GM23338 (cell line): ENCODE data around the gene FAM168A.

Experiments used
- CREB1 ChIP-seq: fragments of 250-450 bp; sonication (Bioruptor Pico); IDR thresholded peaks from 2 replicates; pipeline ENCODE4 v1.5.0; 2020; ENCODE audit warnings: low read depth, mild to moderate bottlenecking, moderate library complexity
- CTCF ChIP-seq, 2 experiments: fragments of 200-600 bp in 1 of 2; sonication (generic) in 1 of 2; conservative IDR thresholded peaks; 2 replicates each; pipeline versions ENCODE4 v1.5.1 to v1.6.1; 2016 to 2017; ENCODE audit warnings: antibody characterized with exemption in 2 of 2, low read depth in 2 of 2, mild to moderate bottlenecking in 2 of 2, moderate library complexity in 1 of 2
- EZH2 ChIP-seq: fragments of 200-600 bp; sonication (generic); IDR thresholded peaks from one replicate; pipeline ENCODE4 v1.8.0; 2017; ENCODE audit warnings: antibody characterized with exemption, mild to moderate bottlenecking, low read depth; ENCODE audit not compliant: unreplicated experiment
- EZH2phosphoT487 ChIP-seq: fragments of 200-600 bp; sonication (generic); IDR thresholded peaks from one replicate; pipeline ENCODE4 v1.8.1; 2018; ENCODE audit warnings: antibody characterized with exemption; ENCODE audit not compliant: unreplicated experiment
- POLR2AphosphoS5 ChIP-seq: IDR thresholded peaks from 2 replicates; pipeline ENCODE4 v1.6.1; 2016; ENCODE audit warnings: antibody characterized with exemption, low read depth
- STAT1 ChIP-seq: IDR thresholded peaks from one replicate; pipeline ENCODE4 v1.6.1; 2016; ENCODE audit warnings: antibody characterized with exemption; ENCODE audit not compliant: unreplicated experiment
- ZNF114 ChIP-seq: fragments of 250-450 bp; sonication (Bioruptor Pico); IDR thresholded peaks from 2 replicates; pipeline ENCODE4 v1.5.0; 2020; ENCODE audit warnings: mild to moderate bottlenecking, moderate library complexity
- TF ChIP-seq, protein P1 (sequence below): IDR thresholded peaks from one replicate; pipeline ENCODE4 v1.6.1; 2018; ENCODE audit warnings: antibody characterized with exemption; ENCODE audit not compliant: unreplicated experiment
- TF ChIP-seq, protein P2 (sequence below): IDR thresholded peaks from 2 replicates; pipeline ENCODE4 v1.6.1; 2016; ENCODE audit warnings: antibody characterized with exemption

GRCh38 chr11:73361953-73362776 is 235.7 kb downstream of the FAM168A start:
- TF ChIP-seq CTCF (conservative IDR thresholded peaks at IDR 0.05; ENCODE audit: low read depth in 2 of 2) (peak; percentile 26 to 50; a peak in 3 of 4 replicates), CREB1 (CRISPR knock-in tag) (no peak), POLR2AphosphoS5 (peak; percentile 34; the same call in 1 of the 2 replicates), EZH2 (no peak), STAT1 (no peak), EZH2phosphoT487 (no peak), ZNF114 (CRISPR knock-in tag) (no peak)
- TF ChIP-seq, protein P1, sequence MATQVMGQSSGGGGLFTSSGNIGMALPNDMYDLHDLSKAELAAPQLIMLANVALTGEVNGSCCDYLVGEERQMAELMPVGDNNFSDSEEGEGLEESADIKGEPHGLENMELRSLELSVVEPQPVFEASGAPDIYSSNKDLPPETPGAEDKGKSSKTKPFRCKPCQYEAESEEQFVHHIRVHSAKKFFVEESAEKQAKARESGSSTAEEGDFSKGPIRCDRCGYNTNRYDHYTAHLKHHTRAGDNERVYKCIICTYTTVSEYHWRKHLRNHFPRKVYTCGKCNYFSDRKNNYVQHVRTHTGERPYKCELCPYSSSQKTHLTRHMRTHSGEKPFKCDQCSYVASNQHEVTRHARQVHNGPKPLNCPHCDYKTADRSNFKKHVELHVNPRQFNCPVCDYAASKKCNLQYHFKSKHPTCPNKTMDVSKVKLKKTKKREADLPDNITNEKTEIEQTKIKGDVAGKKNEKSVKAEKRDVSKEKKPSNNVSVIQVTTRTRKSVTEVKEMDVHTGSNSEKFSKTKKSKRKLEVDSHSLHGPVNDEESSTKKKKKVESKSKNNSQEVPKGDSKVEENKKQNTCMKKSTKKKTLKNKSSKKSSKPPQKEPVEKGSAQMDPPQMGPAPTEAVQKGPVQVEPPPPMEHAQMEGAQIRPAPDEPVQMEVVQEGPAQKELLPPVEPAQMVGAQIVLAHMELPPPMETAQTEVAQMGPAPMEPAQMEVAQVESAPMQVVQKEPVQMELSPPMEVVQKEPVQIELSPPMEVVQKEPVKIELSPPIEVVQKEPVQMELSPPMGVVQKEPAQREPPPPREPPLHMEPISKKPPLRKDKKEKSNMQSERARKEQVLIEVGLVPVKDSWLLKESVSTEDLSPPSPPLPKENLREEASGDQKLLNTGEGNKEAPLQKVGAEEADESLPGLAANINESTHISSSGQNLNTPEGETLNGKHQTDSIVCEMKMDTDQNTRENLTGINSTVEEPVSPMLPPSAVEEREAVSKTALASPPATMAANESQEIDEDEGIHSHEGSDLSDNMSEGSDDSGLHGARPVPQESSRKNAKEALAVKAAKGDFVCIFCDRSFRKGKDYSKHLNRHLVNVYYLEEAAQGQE = no peak
- TF ChIP-seq, protein P2, sequence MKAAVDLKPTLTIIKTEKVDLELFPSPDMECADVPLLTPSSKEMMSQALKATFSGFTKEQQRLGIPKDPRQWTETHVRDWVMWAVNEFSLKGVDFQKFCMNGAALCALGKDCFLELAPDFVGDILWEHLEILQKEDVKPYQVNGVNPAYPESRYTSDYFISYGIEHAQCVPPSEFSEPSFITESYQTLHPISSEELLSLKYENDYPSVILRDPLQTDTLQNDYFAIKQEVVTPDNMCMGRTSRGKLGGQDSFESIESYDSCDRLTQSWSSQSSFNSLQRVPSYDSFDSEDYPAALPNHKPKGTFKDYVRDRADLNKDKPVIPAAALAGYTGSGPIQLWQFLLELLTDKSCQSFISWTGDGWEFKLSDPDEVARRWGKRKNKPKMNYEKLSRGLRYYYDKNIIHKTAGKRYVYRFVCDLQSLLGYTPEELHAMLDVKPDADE = no peak
